Gastrocnemius medialis (tissue), 4 donors: Measurements from ENCODE around the gene GLIPR1.

Experiments
- POLR2A ChIP-seq, 2 donors: fragments of 450-650 bp; IDR thresholded peaks; one replicate each; pipeline ENCODE4 v1.6.1; 2017; ENCODE audit warnings: antibody characterized with exemption in 2 of 2, mild to moderate bottlenecking in 2 of 2, moderate library complexity in 2 of 2
- TF ChIP-seq, protein P1 (sequence below), 5 experiments: fragments of 450-650 bp in 3 of 5; fragments of 200-600 bp in 2 of 5; sonication (generic) in 2 of 5; IDR thresholded peaks in 4 of 5; conservative IDR thresholded peaks in 1 of 5; 1 replicate in 4 of 5; 2 replicates in 1 of 5; pipeline ENCODE4 v1.5.1; 2016 to 2019; ENCODE audit warnings: antibody characterized with exemption in 5 of 5, mild to moderate bottlenecking in 3 of 5, moderate library complexity in 3 of 5

DNA sequence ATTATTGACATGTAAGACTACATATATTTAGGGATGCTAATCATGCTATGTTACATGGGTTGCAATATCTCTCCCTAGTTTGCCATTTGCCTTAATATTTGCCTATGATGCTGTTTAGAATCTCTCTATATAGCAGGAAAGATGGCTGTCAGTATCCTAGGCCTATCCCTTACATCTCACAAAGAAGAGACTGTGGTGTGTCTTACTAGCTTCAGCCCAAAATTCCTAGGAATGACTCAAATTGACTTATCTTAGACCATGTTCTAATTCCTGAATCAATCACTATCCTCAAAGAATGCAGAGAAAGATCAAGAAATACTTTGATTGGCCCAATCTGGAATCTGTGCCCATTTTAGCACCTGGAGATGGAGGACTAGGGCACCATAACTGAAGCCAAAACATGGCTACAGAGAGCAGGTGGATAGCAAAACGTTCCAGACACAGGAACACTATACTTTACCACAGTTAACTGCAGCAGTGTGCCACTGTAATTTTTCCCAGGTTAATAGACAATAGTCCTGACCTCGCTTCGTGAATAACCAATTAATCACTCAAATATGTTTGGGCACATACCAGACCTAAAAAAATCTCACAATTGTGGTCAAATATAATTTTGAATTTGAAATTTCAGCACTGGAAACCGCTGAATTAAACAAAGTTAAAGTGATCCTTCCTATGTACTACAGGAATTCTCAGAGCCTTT lies 32.7 kb upstream of the GLIPR1 start:
- TF ChIP-seq, protein P1, sequence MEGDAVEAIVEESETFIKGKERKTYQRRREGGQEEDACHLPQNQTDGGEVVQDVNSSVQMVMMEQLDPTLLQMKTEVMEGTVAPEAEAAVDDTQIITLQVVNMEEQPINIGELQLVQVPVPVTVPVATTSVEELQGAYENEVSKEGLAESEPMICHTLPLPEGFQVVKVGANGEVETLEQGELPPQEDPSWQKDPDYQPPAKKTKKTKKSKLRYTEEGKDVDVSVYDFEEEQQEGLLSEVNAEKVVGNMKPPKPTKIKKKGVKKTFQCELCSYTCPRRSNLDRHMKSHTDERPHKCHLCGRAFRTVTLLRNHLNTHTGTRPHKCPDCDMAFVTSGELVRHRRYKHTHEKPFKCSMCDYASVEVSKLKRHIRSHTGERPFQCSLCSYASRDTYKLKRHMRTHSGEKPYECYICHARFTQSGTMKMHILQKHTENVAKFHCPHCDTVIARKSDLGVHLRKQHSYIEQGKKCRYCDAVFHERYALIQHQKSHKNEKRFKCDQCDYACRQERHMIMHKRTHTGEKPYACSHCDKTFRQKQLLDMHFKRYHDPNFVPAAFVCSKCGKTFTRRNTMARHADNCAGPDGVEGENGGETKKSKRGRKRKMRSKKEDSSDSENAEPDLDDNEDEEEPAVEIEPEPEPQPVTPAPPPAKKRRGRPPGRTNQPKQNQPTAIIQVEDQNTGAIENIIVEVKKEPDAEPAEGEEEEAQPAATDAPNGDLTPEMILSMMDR (IDR thresholded peaks at IDR 0.05 in 4 of 5, conservative IDR thresholded peaks at IDR 0.05 in 1 of 5) = no peak
- TF ChIP-seq POLR2A (IDR thresholded peaks at IDR 0.05) = no peak
